ENCODE data around the gene PSMC1. TPM values are rescaled to one million over a fixed set of nuclear protein-coding genes. Genes with fewer than 3 reads are reported as not detected.
A peak's percentile ranks its signal among the peaks of the same experiment; 100 is the strongest.

PSMC1 gene
- total RNA-seq, 4 donors from 2014 or later = 48.9 to 120 (median 86.0) TPM

- peaks cover 22% of the 10 kb centered on the region for H3K4me1 ChIP-seq
- no peak for TF ChIP-seq CTCF (IDR thresholded peaks at IDR 0.05)
- no peak for TF ChIP-seq POLR2AphosphoS5 (IDR thresholded peaks at IDR 0.05)
- no peak for TF ChIP-seq POLR2A (IDR thresholded peaks at IDR 0.05)
- TF ChIP-seq EP300 (IDR thresholded peaks at IDR 0.05) = no peak
- peaks cover 18% of the 10 kb centered on the region for H3K36me3 ChIP-seq
- no peaks in the 10 kb centered on the region for H3K9me3 ChIP-seq
- H3K27me3 ChIP-seq = peaks cover 20% of the 10 kb centered on the region
- WGBS = 43% methylated on average over 1 of the region's 1 CpG
- DNase-seq (ENCODE audit: low spot score in 2 of 2) = no peak
- peak overlapping the region; percentile 82 for H3K4me3 ChIP-seq
- no peak overlapping the region for H3K27ac ChIP-seq
These were observed 482 bp upstream of the PSMC1 start for GRCh38 chr14:90255871-90256270.

- DNase-seq (ENCODE audit: low spot score in 2 of 2) = no peak
- WGBS = 70% methylated on average over 8 of the region's 8 CpGs
- H3K4me1 ChIP-seq = no peaks in the 10 kb centered on the region
- H3K9me3 ChIP-seq = no peaks in the 10 kb centered on the region
- no peak for TF ChIP-seq POLR2AphosphoS5 (IDR thresholded peaks at IDR 0.05)
- no peak for TF ChIP-seq CTCF (IDR thresholded peaks at IDR 0.05)
- TF ChIP-seq EP300 (IDR thresholded peaks at IDR 0.05) = no peak
- TF ChIP-seq POLR2A (IDR thresholded peaks at IDR 0.05) = no peak
- H3K4me3 ChIP-seq = no peak overlapping the region
- H3K27me3 ChIP-seq = no peaks in the 10 kb centered on the region
- H3K27ac ChIP-seq = no peak overlapping the region
- H3K36me3 ChIP-seq = peaks cover 90% of the 10 kb centered on the region
These were observed 7.5 kb downstream of the PSMC1 start for GRCh38 chr14:90263748-90264449.

GRCh38 chr14:90266441-90267154 lies 10.2 kb downstream of the PSMC1 start:
- Histone ChIP-seq H3K4me1 (no peaks in the 10 kb centered on the region), H3K27ac (no peak overlapping the region), H3K9me3 (no peaks in the 10 kb centered on the region), H3K4me3 (no peak overlapping the region), H3K36me3 (peaks cover 91% of the 10 kb centered on the region), H3K27me3 (no peaks in the 10 kb centered on the region)
- WGBS = 95% methylated on average over 8 of the region's 9 CpGs
- peak in 1 of 2 donors; percentile 69 for DNase-seq (ENCODE audit: low spot score in 2 of 2)
- TF ChIP-seq EP300 (IDR thresholded peaks at IDR 0.05) (no peak), POLR2AphosphoS5 (IDR thresholded peaks at IDR 0.05) (no peak), POLR2A (IDR thresholded peaks at IDR 0.05) (no peak), CTCF (IDR thresholded peaks at IDR 0.05) (no peak)

GRCh38 chr14:90268420-90268819 lies 12.1 kb downstream of the PSMC1 start:
- WGBS = 87% methylated on average over 4 of the region's 4 CpGs
- Histone ChIP-seq H3K4me1 (no peaks in the 10 kb centered on the region), H3K27ac (no peak overlapping the region), H3K9me3 (no peaks in the 10 kb centered on the region), H3K4me3 (no peak overlapping the region), H3K27me3 (no peaks in the 10 kb centered on the region), H3K36me3 (peaks cover 96% of the 10 kb centered on the region)
- TF ChIP-seq POLR2A (IDR thresholded peaks at IDR 0.05) (no peak), EP300 (IDR thresholded peaks at IDR 0.05) (no peak), POLR2AphosphoS5 (IDR thresholded peaks at IDR 0.05) (no peak), CTCF (IDR thresholded peaks at IDR 0.05) (no peak)
- peak in 1 of 2 donors; percentile 29 for DNase-seq (ENCODE audit: low spot score in 2 of 2)

- peaks cover 61% of the 10 kb centered on the region for H3K36me3 ChIP-seq
- no peak overlapping the region for H3K4me3 ChIP-seq
- H3K4me1 ChIP-seq = peaks cover 5% of the 10 kb centered on the region
- no peaks in the 10 kb centered on the region for H3K9me3 ChIP-seq
- no peaks in the 10 kb centered on the region for H3K27me3 ChIP-seq
- TF ChIP-seq POLR2A (IDR thresholded peaks at IDR 0.05) = no peak
- no peak for TF ChIP-seq EP300 (IDR thresholded peaks at IDR 0.05)
- TF ChIP-seq CTCF (IDR thresholded peaks at IDR 0.05) = no peak
- no peak for TF ChIP-seq POLR2AphosphoS5 (IDR thresholded peaks at IDR 0.05)
- DNase-seq (ENCODE audit: low spot score in 2 of 2) = no peak
- 77% methylated on average over 10 of the region's 10 CpGs for WGBS
- H3K27ac ChIP-seq = no peak overlapping the region
These were observed 16.2 kb downstream of the PSMC1 start for GRCh38 chr14:90272523-90272922.
